Heart left ventricle (tissue), 16 donors: ENCODE results near the gene CBX4. TPM values are rescaled to one million over a fixed set of nuclear protein-coding genes. Genes with fewer than 3 reads are reported as not detected.

ENCODE experiments used
- ATAC-seq, 4 donors: fragments of 200-7000 bp; cut with Tn5 transposase; one replicate each; pipeline ENCODE4 v1.9.1; 2020 to 2022; ENCODE audit warnings: moderate library complexity in 4 of 4, mild to moderate bottlenecking in 3 of 4, moderate number of reproducible peaks in 1 of 4
- DNase-seq, 5 donors: peaks; one replicate each; pipeline ENCODE4 v3.0.0-alpha.2; 2020
- H3K27ac ChIP-seq, 12 donors: fragments of 200-600 bp; sonication (generic) in 4 of 12; one replicate each; pipeline versions ENCODE4 v1.5.0 to v1.8.0; 2016 to 2022; ENCODE audit warnings: mild to moderate bottlenecking in 2 of 12
- H3K27me3 ChIP-seq, 9 donors: fragments of 200-600 bp; sonication (generic) in 2 of 9; one replicate each; pipeline versions ENCODE4 v1.5.1 to v1.8.0; 2016 to 2022; ENCODE audit warnings: mild to moderate bottlenecking in 3 of 9
- H3K36me3 ChIP-seq, 9 donors: fragments of 200-600 bp; sonication (generic) in 2 of 9; one replicate each; pipeline versions ENCODE4 v1.5.0 to v1.8.0; 2018 to 2022; ENCODE audit warnings: mild to moderate bottlenecking in 2 of 9
- H3K4me1 ChIP-seq, 12 donors: fragments of 200-600 bp; sonication (generic) in 4 of 12; one replicate each; pipeline versions ENCODE4 v1.5.0 to v1.8.0; 2016 to 2022; ENCODE audit warnings: mild to moderate bottlenecking in 3 of 12
- H3K4me3 ChIP-seq, 12 donors: fragments of 200-600 bp; sonication (generic) in 4 of 12; one replicate each; pipeline versions ENCODE4 v1.5.0 to v1.8.0; 2017 to 2022; ENCODE audit warnings: mild to moderate bottlenecking in 9 of 12, moderate library complexity in 4 of 12
- H3K9me3 ChIP-seq, 12 donors: fragments of 200-600 bp; sonication (generic) in 4 of 12; one replicate each; pipeline versions ENCODE4 v1.5.0 to v1.8.0; 2016 to 2022; ENCODE audit warnings: mild to moderate bottlenecking in 1 of 12
- POLR2A ChIP-seq, 2 donors: fragments of 450-650 bp; IDR thresholded peaks; one replicate each; pipeline ENCODE4 v1.6.1; 2017; ENCODE audit warnings: antibody characterized with exemption in 2 of 2, mild to moderate bottlenecking in 2 of 2, moderate library complexity in 2 of 2
- WGBS, 4 donors: extraction: QIAGEN DNeasy Blood & Tissue Kit in 2 of 4; methylation state at CpG; one replicate each; pipeline versions ENCODE4 v1.1.5 to v1.1.7; 2013 to 2018; 5-methylcytosine and 5-hydroxymethylcytosine counted together
- intact Hi-C, 10 donors: fragments of 100-400 bp; cut with DNase I; formaldehyde crosslinking; loops; one replicate each; pipeline versions ENCODE4 v1.11.1 to v1.14.2; 2022
- polyA plus RNA-seq, 2 donors: library from polyadenylated mRNA; stranded (reverse); fragments of 200-250 nt; gene quantifications; one replicate each; pipeline ENCODE4 v1.2.3, GENCODE V29; 2013
- total RNA-seq, 9 donors: library from RNA; depleted of rRNA in 2 of 9; stranded (reverse); fragments of >200 nt in 2 of 9; fragmentation: NEBNext Ultra II Directional in 3 of 9; extraction: Animal tissue kit (Norgen Biotek cat#: 25700) in 3 of 9; gene quantifications; one replicate each; pipeline versions ENCODE4 v1.1.0 to v1.2.4, GENCODE V29; 2016 to 2023
- TF ChIP-seq, protein P1 (sequence below), 12 donors: fragments of 200-600 bp; sonication (generic) in 4 of 12; IDR thresholded peaks; one replicate each; pipeline versions ENCODE4 v1.5.0 to v1.8.0; 2018 to 2022; ENCODE audit warnings: antibody characterized with exemption in 12 of 12, mild to moderate bottlenecking in 5 of 12
- donor health status: ischemic (EF 13 %, LVEDD 7.1; RV severe dilation, severe dysfunction).
- donor health status: healthy with polysubstance abuse.
- donor health status: DM: no; HTN: yes; CAD: no.
- donor health status: DM: no; HTN: no; CAD: no.
- donor health status: ischemic (EF 25% LVEDD 6.9; RV normal size, moderate dysfunction).
- donor health status: ischemic (EF 25% LVEDD 5.7; RV mildly dilated, moderate dysfunction).
- donor health status: healthy.
- donor health status: DM: yes; HTN: yes; CAD: no.
- donor health status: ischemic (EF 35%, LVEDD 5.7; RV mildly dilated, moderate dysfunction).
- donor health status: nonischemic (EF 11% LVEDD 7.7; RV severe dilation, severe dysfunction).
- donor health status: DM: yes; HTN: yes; CAD: no.
- donor health status: PGD.
- donor health status: ischemic (EF 29% LVEDD 5.4; RV normal size, mild dysfunction).
- donor health status: nonischemic (EF 23%, LVEDD 6.1; RV moderate dilation, normal function).

Gene CBX4
- total and polyA plus RNA-seq, 11 donors: 10.9 to 41.1 (median 26.8) TPM

DNA sequence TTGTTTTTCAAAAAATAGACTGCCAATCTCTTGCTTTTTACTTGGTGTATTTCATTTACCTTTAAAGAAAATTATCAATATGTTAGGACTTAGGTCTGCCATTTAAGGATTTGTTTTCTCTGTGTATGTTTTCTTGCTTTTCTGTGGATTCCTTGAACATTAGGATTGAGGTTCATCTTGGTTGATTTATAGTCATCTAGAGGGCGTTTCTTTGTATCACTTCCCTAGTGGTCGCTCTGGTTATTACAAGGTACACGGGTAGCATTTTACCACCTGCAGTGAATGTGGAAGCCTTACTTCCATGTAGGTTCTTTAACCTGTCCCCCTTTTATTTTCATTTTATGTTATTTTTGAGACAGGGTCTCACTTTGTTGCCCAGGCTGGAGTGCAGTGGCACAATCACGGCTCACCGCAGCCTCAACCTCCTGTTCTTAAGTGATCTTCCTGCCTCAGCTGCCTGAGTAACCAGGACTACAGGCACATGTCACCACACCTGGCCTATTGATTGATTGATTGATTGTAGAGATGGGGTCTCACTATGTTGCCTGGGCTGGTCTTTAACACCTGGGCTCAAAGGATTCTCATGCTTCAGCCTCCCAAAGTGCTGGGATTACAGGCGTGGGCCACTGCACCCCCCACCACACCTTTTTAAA, 35.2 kb upstream of the CBX4 start:
- Histone ChIP-seq H3K4me1 (no peaks in the 10 kb centered on the region), H3K27me3 (peaks cover 0 to 16% (median 4%) of the 10 kb centered on the region in 9 donors), H3K27ac (no peak overlapping the region), H3K4me3 (no peak overlapping the region), H3K9me3 (no peaks in the 10 kb centered on the region), H3K36me3 (no peaks in the 10 kb centered on the region)
- DNase-seq (no peak), ATAC-seq (no peak)
- intact Hi-C loops: loop anchor here in 1 of 10 donors (5.0 kb wide), 1 partner anchor 57 kb away; no protein-coding TSS in a partner anchor
- WGBS, 4 donors: 41 to 51% (median 44%) methylated on average over 6 of the region's 6 CpGs
- TF ChIP-seq, protein P1, sequence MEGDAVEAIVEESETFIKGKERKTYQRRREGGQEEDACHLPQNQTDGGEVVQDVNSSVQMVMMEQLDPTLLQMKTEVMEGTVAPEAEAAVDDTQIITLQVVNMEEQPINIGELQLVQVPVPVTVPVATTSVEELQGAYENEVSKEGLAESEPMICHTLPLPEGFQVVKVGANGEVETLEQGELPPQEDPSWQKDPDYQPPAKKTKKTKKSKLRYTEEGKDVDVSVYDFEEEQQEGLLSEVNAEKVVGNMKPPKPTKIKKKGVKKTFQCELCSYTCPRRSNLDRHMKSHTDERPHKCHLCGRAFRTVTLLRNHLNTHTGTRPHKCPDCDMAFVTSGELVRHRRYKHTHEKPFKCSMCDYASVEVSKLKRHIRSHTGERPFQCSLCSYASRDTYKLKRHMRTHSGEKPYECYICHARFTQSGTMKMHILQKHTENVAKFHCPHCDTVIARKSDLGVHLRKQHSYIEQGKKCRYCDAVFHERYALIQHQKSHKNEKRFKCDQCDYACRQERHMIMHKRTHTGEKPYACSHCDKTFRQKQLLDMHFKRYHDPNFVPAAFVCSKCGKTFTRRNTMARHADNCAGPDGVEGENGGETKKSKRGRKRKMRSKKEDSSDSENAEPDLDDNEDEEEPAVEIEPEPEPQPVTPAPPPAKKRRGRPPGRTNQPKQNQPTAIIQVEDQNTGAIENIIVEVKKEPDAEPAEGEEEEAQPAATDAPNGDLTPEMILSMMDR (IDR thresholded peaks at IDR 0.05): peak in 11 of 12 donors; percentile 28 to 59 (median 43)
- no peak for TF ChIP-seq POLR2A (IDR thresholded peaks at IDR 0.05)

- no peaks in the 10 kb centered on the region for H3K9me3 ChIP-seq
- ATAC-seq (no peak), DNase-seq (no peak)
- TF ChIP-seq, protein P1 (IDR thresholded peaks at IDR 0.05): no peak
- no peak for TF ChIP-seq POLR2A (IDR thresholded peaks at IDR 0.05)
- WGBS, 4 donors: 91 to 96% (median 94%) methylated on average over 9 of the region's 9 CpGs
- H3K4me3 ChIP-seq: no peak overlapping the region
- peaks cover 0 to 21% (median 4%) of the 10 kb centered on the region in 9 donors for H3K27me3 ChIP-seq
- H3K4me1 ChIP-seq: no peaks in the 10 kb centered on the region
- intact Hi-C loops: loop anchor here in 1 of 10 donors (5.0 kb wide), 1 partner anchor 56 kb away; no protein-coding TSS in a partner anchor
- H3K27ac ChIP-seq: no peak overlapping the region
- no peaks in the 10 kb centered on the region for H3K36me3 ChIP-seq
These were observed 34.3 kb upstream of the CBX4 start for GRCh38 chr17:79873583-79873982.

DNA sequence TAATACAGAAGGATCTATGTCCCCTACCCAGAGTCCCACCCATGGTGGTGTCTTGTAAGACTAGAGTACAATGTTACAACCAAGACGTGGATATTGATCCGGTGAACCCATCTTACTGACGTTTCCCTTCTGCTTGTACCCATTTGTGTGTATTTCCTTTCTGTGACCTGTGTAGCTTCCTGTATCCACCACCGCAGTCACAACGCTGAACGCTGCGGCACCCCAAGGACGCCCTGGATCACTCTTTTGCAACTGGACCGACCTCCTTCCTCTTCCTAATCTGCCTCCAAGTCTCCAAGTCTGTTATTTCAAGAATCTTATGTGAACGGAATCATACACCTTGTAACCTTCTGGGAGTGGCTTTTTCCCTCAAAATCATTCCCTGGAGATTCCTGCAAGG, 33.5 kb upstream of the CBX4 start:
- no peak overlapping the region for H3K4me3 ChIP-seq
- H3K27me3 ChIP-seq: peaks cover 0 to 15% (median 0%) of the 10 kb centered on the region in 9 donors
- H3K4me1 ChIP-seq: no peaks in the 10 kb centered on the region
- no peak for DNase-seq
- H3K9me3 ChIP-seq: no peaks in the 10 kb centered on the region
- no peak overlapping the region for H3K27ac ChIP-seq
- no peaks in the 10 kb centered on the region for H3K36me3 ChIP-seq
- TF ChIP-seq, protein P1 (IDR thresholded peaks at IDR 0.05): no peak
- TF ChIP-seq POLR2A (IDR thresholded peaks at IDR 0.05): no peak
- intact Hi-C loops: loop anchor here in 1 of 10 donors (5.0 kb wide), 1 partner anchor 55 kb away; no protein-coding TSS in a partner anchor
- 63 to 88% (median 71%) methylated on average over 10 of the region's 10 CpGs for WGBS, 4 donors
- no peak for ATAC-seq

- H3K4me1 ChIP-seq: peaks cover 0 to 6% (median 0%) of the 10 kb centered on the region in 12 donors
- intact Hi-C loops: loop anchor here in 1 of 10 donors (5.0 kb wide), 1 partner anchor 54 kb away; no protein-coding TSS in a partner anchor
- H3K9me3 ChIP-seq: no peaks in the 10 kb centered on the region
- DNase-seq (peak in 1 of 5 donors; percentile 52), ATAC-seq (no peak)
- WGBS, 4 donors: 89 to 92% (median 90%) methylated on average over 17 to 18 of the region's 18 CpGs
- no peak overlapping the region for H3K4me3 ChIP-seq
- H3K36me3 ChIP-seq: no peaks in the 10 kb centered on the region
- peaks cover 0 to 18% (median 0%) of the 10 kb centered on the region in 9 donors for H3K27me3 ChIP-seq
- TF ChIP-seq, protein P1 (IDR thresholded peaks at IDR 0.05): no peak
- TF ChIP-seq POLR2A (IDR thresholded peaks at IDR 0.05): no peak
- no peak overlapping the region for H3K27ac ChIP-seq
These were observed 31.9 kb upstream of the CBX4 start for GRCh38 chr17:79871131-79871530.
